ENCODE data around the gene MLLT11. TPM values are rescaled to one million over a fixed set of nuclear protein-coding genes. Genes with fewer than 3 reads are reported as not detected.
A peak's percentile ranks its signal among the peaks of the same experiment; 100 is the strongest.

The MLLT11 gene
- total RNA-seq, 1 donor from 2014 or later: 17.0 TPM

DNA sequence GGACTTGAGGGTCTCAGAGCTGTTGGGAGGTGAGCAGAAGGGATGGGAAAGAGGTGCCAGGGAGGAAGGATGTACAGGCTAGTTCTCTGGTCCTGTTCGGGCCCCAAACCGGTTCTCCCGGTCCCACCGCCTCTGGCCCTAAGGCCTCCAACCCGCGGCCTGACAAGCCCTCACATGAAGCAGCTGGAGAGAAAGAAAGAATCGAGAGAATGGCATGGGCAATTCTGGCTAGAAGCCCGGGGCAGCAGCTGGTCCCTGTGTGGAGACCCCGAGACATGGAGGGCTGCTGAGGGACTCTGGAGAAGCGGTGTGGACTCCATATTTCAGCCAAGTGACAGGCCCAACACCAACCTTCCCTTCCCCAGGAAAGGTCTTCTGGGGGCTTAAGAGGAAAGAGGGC, 1.5 kb upstream of the MLLT11 start:
- peak overlapping the region; percentile 79 for H3K27ac Mint-ChIP-seq
- H3K9me3 Mint-ChIP-seq: no peaks in the 10 kb centered on the region
- H3K4me1 Mint-ChIP-seq (ENCODE audit: unreplicated experiment): peaks cover 42% of the 10 kb centered on the region
- peaks cover 24% of the 10 kb centered on the region for H3K36me3 Mint-ChIP-seq
- H3K4me3 Mint-ChIP-seq: peak overlapping the region; percentile 88
- DNase-seq (ENCODE audit: extremely low spot score, unreplicated experiment): no peak
- H3K27me3 Mint-ChIP-seq: no peaks in the 10 kb centered on the region
- TF ChIP-seq, protein P1, sequence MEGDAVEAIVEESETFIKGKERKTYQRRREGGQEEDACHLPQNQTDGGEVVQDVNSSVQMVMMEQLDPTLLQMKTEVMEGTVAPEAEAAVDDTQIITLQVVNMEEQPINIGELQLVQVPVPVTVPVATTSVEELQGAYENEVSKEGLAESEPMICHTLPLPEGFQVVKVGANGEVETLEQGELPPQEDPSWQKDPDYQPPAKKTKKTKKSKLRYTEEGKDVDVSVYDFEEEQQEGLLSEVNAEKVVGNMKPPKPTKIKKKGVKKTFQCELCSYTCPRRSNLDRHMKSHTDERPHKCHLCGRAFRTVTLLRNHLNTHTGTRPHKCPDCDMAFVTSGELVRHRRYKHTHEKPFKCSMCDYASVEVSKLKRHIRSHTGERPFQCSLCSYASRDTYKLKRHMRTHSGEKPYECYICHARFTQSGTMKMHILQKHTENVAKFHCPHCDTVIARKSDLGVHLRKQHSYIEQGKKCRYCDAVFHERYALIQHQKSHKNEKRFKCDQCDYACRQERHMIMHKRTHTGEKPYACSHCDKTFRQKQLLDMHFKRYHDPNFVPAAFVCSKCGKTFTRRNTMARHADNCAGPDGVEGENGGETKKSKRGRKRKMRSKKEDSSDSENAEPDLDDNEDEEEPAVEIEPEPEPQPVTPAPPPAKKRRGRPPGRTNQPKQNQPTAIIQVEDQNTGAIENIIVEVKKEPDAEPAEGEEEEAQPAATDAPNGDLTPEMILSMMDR (conservative IDR thresholded peaks at IDR 0.05): no peak

DNA sequence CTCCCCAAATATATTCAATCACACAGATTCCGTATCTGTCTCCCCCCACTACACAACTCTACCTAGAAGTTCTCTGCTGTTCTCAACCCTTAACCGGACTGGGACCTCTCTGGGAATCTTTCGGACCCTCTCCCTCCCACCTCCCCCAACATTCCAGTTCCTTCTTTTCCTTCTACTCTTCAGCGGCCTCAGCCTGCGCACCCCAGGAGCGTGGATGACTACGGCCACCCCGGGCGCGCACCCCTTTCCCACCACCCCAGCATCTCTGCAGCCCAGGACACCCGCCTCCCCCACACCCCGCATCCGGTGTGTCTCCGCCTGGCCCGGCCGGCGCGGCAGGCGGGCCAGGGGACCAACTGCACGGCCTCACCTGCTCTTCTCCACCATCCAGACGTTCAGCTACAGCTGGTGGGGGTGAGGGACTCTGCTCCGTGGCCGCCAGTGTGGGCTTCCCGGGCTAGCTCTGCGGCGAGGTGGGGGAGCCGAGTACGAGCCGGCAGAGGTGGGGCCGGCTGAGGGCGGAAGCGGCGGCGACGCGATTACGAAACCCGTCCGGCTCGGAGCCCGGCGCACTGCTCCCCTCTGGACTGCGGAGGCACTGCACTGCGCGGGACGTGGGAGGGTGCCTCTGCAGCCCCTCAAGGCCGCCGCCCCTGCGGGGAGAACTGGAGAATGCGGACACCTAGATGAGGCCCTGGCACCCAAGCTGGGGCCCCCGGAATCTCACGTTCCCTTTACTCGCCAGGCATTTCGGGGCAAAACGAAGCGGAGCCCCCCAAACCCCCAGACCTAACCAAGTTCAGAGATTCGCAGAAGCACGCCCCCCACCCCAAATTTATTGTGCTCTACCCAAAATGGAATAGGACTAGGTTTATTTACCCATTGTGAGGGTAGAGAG, 839 bp upstream of the MLLT11 start, which contains the start of gene CDC42SE1:
Gene CDC42SE1 (minus strand): TSS at position 514 of the 898 bp plus-strand sequence. CDS start 3,892 bp downstream, outside the sequence.
- Mint-ChIP-seq H3K27ac (peak within 1 kb of the TSS; percentile 79), H3K4me1 (ENCODE audit: unreplicated experiment) (peaks cover 42% of the 10 kb centered on the region), H3K4me3 (peak within 1 kb of the TSS; percentile 88), H3K36me3 (peaks cover 21% of the 10 kb centered on the region), H3K27me3 (no peaks in the 10 kb centered on the region), H3K9me3 (no peaks in the 10 kb centered on the region)
- TF ChIP-seq, protein P1 (conservative IDR thresholded peaks at IDR 0.05): peak; percentile 83
- peak; percentile 89 for DNase-seq (ENCODE audit: extremely low spot score, unreplicated experiment)

DNA sequence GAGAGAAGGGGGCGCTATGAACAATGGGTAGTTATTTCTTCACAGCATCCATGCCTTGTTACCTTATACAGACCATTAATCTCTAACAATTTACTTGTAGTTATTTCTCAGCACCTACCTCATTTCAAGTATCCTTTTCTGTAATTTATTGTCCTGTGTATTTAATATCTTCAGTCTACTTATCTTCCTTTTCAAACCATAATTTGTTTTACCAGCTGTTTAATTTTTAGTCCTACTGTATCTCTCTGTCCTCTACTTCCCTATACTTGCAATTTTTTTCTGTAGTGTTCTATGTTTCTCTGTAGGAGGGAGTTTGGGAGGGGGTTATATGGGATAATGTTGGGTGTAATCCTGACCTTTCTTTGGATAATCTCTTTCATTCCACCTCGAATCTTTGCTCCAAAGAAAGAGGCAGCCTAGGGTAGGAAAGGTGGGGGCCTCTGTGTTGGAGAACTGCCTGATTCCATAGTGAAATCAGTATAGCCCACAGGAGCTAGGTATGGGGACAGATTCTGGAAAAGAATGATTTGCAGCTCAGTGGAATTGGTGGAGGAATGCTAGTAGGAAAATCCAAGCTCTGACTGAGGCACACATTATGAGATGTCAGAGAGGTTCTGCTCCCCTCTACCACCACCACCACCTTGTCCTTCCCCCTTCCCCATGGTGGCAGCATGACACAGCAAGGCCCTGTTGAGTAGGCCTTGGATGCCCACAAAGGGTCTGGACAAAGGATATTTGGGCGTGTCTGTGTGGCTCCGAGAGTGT, 642 bp downstream of the MLLT11 start:
- TF ChIP-seq, protein P1 (conservative IDR thresholded peaks at IDR 0.05): no peak
- no peak for DNase-seq (ENCODE audit: extremely low spot score, unreplicated experiment)

DNA sequence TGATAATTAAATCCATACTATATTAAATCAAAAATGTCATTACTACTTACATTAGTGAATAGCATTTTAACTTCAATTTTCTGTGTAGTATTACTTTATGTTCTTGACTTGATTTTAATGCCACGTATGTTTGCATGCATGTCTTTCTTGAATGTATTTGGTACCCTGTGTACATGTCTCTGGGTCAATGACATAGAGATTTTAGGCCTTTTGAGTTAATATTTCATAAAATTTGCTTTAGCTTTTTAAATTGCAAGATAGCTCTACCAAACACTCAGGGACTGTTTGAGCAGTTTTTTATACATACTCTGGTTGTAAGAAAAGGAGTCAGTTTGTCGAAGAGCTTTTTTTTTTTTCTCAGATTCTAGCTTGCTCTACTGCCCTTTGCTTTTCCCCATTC, 1.5 kb downstream of the MLLT11 start:
- no peak for DNase-seq (ENCODE audit: extremely low spot score, unreplicated experiment)
- Mint-ChIP-seq H3K27ac (peak overlapping the region; percentile 33), H3K36me3 (peaks cover 12% of the 10 kb centered on the region), H3K9me3 (no peaks in the 10 kb centered on the region), H3K4me3 (peak overlapping the region; percentile 88), H3K27me3 (no peaks in the 10 kb centered on the region), H3K4me1 (ENCODE audit: unreplicated experiment) (peaks cover 28% of the 10 kb centered on the region)
- TF ChIP-seq, protein P1 (conservative IDR thresholded peaks at IDR 0.05): no peak

More for the DNA sequence above, 642 bp downstream of the MLLT11 start:
- peak overlapping the region; percentile 79 for H3K27ac Mint-ChIP-seq
- peaks cover 18% of the 10 kb centered on the region for H3K36me3 Mint-ChIP-seq
- no peaks in the 10 kb centered on the region for H3K27me3 Mint-ChIP-seq
- H3K4me3 Mint-ChIP-seq: peak overlapping the region; percentile 88
- H3K4me1 Mint-ChIP-seq (ENCODE audit: unreplicated experiment): peaks cover 36% of the 10 kb centered on the region
- no peaks in the 10 kb centered on the region for H3K9me3 Mint-ChIP-seq

DNA sequence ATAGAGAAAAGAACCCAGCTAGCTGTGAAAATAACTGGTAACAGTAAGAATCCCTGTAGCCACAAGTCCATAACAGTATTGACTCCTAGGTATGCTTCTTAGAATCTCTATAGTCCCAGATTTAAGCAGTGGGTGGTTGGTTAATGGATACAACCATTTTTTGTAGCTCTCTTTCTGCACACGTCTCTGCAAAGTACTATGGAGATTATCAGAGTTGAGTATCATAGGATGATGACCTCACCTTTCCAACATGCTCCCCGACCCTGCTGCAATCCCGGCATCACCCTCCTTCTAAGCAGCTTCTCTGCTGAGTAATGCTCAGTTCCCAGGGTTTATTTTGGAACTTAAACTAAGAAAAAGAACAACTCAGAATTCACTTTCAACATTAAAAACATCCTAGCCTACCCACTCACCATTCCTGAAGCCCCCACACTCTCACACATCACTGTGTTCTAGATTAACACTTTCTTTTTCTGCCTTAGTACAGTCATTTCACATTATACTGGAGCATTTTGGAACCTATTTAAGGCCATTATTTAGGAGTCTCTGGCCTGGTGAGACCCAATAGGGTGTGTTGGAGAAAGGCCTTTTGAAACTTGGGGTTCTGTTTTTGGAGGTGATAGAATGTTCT, 2.7 kb downstream of the MLLT11 start:
- H3K36me3 Mint-ChIP-seq: peaks cover 9% of the 10 kb centered on the region
- DNase-seq (ENCODE audit: extremely low spot score, unreplicated experiment): no peak
- TF ChIP-seq, protein P1 (conservative IDR thresholded peaks at IDR 0.05): no peak
- peak overlapping the region; percentile 73 for H3K27ac Mint-ChIP-seq
- H3K4me3 Mint-ChIP-seq: peak overlapping the region; percentile 63
- H3K9me3 Mint-ChIP-seq: no peaks in the 10 kb centered on the region
- no peaks in the 10 kb centered on the region for H3K27me3 Mint-ChIP-seq
- H3K4me1 Mint-ChIP-seq (ENCODE audit: unreplicated experiment): peaks cover 18% of the 10 kb centered on the region
